OCI-LY1 (cell line): ENCODE data around the gene AP3S1.

ENCODE experiments used
- CTCF ChIP-seq: fragments of 200-600 bp; sonication (generic), shearing (Covaris generic); IDR thresholded peaks from 2 replicates; pipeline ENCODE4 v1.5.1; 2017; ENCODE audit warnings: mild to moderate bottlenecking, antibody characterized with exemption, low read length, moderate library complexity, mixed read lengths
- EZH2 ChIP-seq: fragments of 200-600 bp; sonication (generic), shearing (Covaris generic); IDR thresholded peaks from 2 replicates; pipeline ENCODE4 v1.8.0; 2017; ENCODE audit warnings: borderline replicate concordance, mixed run types, mild to moderate bottlenecking, antibody characterized with exemption, low read length, moderate library complexity, mixed read lengths

DNA sequence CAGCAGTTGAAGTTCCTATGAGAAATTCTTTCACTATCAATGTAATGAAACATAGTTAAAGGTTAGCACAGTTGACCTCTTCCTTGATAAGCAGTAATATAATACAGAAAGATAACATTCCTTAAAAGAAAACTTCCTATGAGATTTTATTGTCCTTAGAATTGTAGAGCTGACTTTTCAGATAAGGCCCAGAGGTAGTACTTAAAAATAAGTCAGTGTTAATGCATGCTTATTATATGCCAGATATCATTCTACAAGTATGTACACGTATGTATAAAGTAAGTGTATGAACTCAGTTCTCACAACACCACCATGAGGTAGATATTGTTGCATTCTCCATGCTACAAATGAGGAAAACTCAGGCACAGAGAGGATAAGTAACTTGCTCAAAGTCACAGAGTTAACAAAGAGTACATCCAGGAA, 15.3 kb downstream of the AP3S1 start:
- TF ChIP-seq CTCF = no peak
- TF ChIP-seq EZH2 = no peak
